ENCODE data around the gene HMGN4.
"Not testable (repeated sequence)": the region's sequence is repeated elsewhere in the genome, so short reads cannot be mapped to it uniquely, and the experiment has no call there.

Gene HMGN4

GRCh38 chr6:26522486-26523228, 15.5 kb upstream of the HMGN4 start:
- H3K4me1 ChIP-seq (ENCODE audit: control insufficient read depth in 2 of 2, insufficient read depth in 1 of 2, low read depth in 1 of 2, low read length in 2 of 2); H3K36me3 ChIP-seq (replicated peaks in 1 of 2; ENCODE audit: control insufficient read depth in 2 of 2, insufficient read depth in 2 of 2, low read length in 2 of 2); H3K79me1 ChIP-seq (ENCODE audit: low read depth, low read length); H4K91ac ChIP-seq (ENCODE audit: low read depth, low read length, poor library complexity); H3K14ac ChIP-seq (ENCODE audit: low read length); H3K18ac ChIP-seq (ENCODE audit: low read length); H2AK5ac ChIP-seq (ENCODE audit: low read depth, low read length); DNase-seq (ENCODE audit: low spot score); H2BK12ac ChIP-seq (ENCODE audit: low read length); H3K9me3 ChIP-seq (replicated peaks in 1 of 2; ENCODE audit: control insufficient read depth in 2 of 2, insufficient read depth in 1 of 2, low read depth in 1 of 2, low read length in 2 of 2); H2AFZ ChIP-seq (ENCODE audit: low read length); H2BK5ac ChIP-seq (ENCODE audit: low read length); H4K8ac ChIP-seq (ENCODE audit: low read depth, low read length); H3K27me3 ChIP-seq (ENCODE audit: control insufficient read depth in 3 of 3, insufficient read depth in 3 of 3, low read depth in 1 of 3, low read length in 3 of 3); H3K4ac ChIP-seq (ENCODE audit: low read length); H2BK15ac ChIP-seq (ENCODE audit: low read length); H3K9ac ChIP-seq (ENCODE audit: low read depth, low read length, poor library complexity); H3K23ac ChIP-seq (ENCODE audit: low read depth, low read length, poor library complexity); H2BK120ac ChIP-seq (ENCODE audit: low read depth, low read length): not testable (repeated sequence)
- peak overlapping the region in 1 of 2 donors; percentile 86 for H3K4me3 ChIP-seq (ENCODE audit: low read length in 2 of 2)
- peak overlapping the region; percentile 54 for H3K4me2 ChIP-seq (ENCODE audit: insufficient read depth, low read length, poor library complexity, severe bottlenecking)
- H3K27ac ChIP-seq (replicated peaks; ENCODE audit: low read length) = peak overlapping the region; percentile 85
- WGBS, 2 donors (ENCODE audit: extremely low coverage in 2 of 2, insufficient read length in 2 of 2, insufficient replicate concordance in 1 of 2) = no CpG with 5 or more reads among the region's 11 CpGs

DNA sequence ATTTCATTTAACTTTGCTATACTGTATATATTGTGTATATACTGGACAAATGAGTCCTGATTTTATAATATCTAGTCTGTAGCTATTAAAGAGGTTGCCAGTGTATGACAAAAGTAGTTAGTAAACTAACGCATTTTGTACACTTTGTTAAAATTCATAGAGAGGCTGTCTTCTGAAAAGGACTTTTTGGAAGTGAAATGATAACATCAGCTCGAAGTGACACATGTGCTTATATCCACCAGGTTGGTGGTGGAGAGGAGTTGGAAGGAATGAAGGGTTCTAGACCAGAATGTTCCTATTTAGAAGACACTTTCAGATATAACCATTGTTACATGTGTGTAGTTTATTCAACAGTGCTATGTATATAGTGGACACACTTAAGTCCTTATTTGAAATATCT, 13.9 kb upstream of the HMGN4 start:
- H2BK120ac ChIP-seq (ENCODE audit: low read depth, low read length); H2BK15ac ChIP-seq (ENCODE audit: low read length); H3K36me3 ChIP-seq (replicated peaks in 1 of 2; ENCODE audit: control insufficient read depth in 2 of 2, insufficient read depth in 2 of 2, low read length in 2 of 2); H3K9me3 ChIP-seq (replicated peaks in 1 of 2; ENCODE audit: control insufficient read depth in 2 of 2, insufficient read depth in 1 of 2, low read depth in 1 of 2, low read length in 2 of 2); H3K23ac ChIP-seq (ENCODE audit: low read depth, low read length, poor library complexity); H3K4me2 ChIP-seq (ENCODE audit: insufficient read depth, low read length, poor library complexity, severe bottlenecking); H3K27ac ChIP-seq (replicated peaks; ENCODE audit: low read length); H2BK5ac ChIP-seq (ENCODE audit: low read length); H3K4ac ChIP-seq (ENCODE audit: low read length); H3K4me3 ChIP-seq (ENCODE audit: low read length in 2 of 2); H3K9ac ChIP-seq (ENCODE audit: low read depth, low read length, poor library complexity); H4K91ac ChIP-seq (ENCODE audit: low read depth, low read length, poor library complexity); H4K8ac ChIP-seq (ENCODE audit: low read depth, low read length); DNase-seq (ENCODE audit: low spot score); H3K18ac ChIP-seq (ENCODE audit: low read length); H3K79me1 ChIP-seq (ENCODE audit: low read depth, low read length); H3K4me1 ChIP-seq (ENCODE audit: control insufficient read depth in 2 of 2, insufficient read depth in 1 of 2, low read depth in 1 of 2, low read length in 2 of 2); H3K14ac ChIP-seq (ENCODE audit: low read length); H2BK12ac ChIP-seq (ENCODE audit: low read length); H2AK5ac ChIP-seq (ENCODE audit: low read depth, low read length); H2AFZ ChIP-seq (ENCODE audit: low read length): not testable (repeated sequence)
- no CpG with 5 or more reads among the region's 2 CpGs for WGBS, 2 donors (ENCODE audit: extremely low coverage in 2 of 2, insufficient read length in 2 of 2, insufficient replicate concordance in 1 of 2)
- H3K27me3 ChIP-seq (ENCODE audit: control insufficient read depth in 3 of 3, insufficient read depth in 3 of 3, low read depth in 1 of 3, low read length in 3 of 3) = peaks cover 0 to 10% (median 0%) of the 10 kb centered on the region in 3 experiments

DNA sequence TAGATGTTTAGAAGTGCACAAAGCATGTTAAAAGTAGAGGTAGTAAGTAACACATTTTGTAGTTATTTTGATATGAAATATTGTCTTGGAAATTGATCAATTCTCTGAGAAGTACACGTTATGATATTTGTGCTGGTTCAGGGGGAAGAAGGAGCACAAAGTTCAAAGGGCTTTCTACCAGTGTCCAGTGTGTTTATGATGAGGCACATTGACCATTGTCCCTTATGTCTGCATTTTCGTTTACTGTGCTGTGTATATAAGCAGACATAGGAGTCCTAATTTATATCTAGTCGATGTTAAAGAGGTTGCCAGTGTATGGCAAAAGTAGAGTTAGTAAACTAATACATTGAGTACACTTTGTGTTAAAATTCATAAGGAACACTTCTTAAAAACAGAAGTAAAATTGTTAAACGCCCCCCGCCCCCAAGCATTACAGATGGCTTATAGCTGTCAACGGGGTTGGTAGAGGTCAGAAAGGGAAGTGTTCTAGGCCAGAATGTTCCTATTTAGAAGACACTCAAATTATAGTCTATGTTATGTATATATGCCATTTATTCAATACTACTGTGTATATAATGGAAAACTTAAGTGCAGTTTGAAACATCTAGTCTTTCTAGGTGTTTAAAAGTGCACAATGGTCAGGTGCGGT, 13.3 kb upstream of the HMGN4 start:
- Histone ChIP-seq H2AK5ac (ENCODE audit: low read depth, low read length) (no peak overlapping the region), H3K18ac (ENCODE audit: low read length) (no peak overlapping the region), H4K91ac (ENCODE audit: low read depth, low read length, poor library complexity) (no peak overlapping the region), H3K4me1 (ENCODE audit: control insufficient read depth in 2 of 2, insufficient read depth in 1 of 2, low read depth in 1 of 2, low read length in 2 of 2) (peaks cover 0 to 7% of the 10 kb centered on the region in 2 donors), H2AFZ (ENCODE audit: low read length) (no peak overlapping the region), H3K4ac (ENCODE audit: low read length) (no peak overlapping the region), H3K36me3 (replicated peaks in 1 of 2; ENCODE audit: control insufficient read depth in 2 of 2, insufficient read depth in 2 of 2, low read length in 2 of 2) (no peaks in the 10 kb centered on the region), H3K14ac (ENCODE audit: low read length) (no peak overlapping the region), H3K23ac (ENCODE audit: low read depth, low read length, poor library complexity) (no peak overlapping the region), H3K4me3 (ENCODE audit: low read length in 2 of 2) (no peak overlapping the region), H3K27me3 (ENCODE audit: control insufficient read depth in 3 of 3, insufficient read depth in 3 of 3, low read depth in 1 of 3, low read length in 3 of 3) (peaks cover 0 to 10% (median 0%) of the 10 kb centered on the region in 3 experiments), H3K9me3 (replicated peaks in 1 of 2; ENCODE audit: control insufficient read depth in 2 of 2, insufficient read depth in 1 of 2, low read depth in 1 of 2, low read length in 2 of 2) (no peaks in the 10 kb centered on the region), H2BK120ac (ENCODE audit: low read depth, low read length) (no peak overlapping the region), H3K4me2 (ENCODE audit: insufficient read depth, low read length, poor library complexity, severe bottlenecking) (no peak overlapping the region), H2BK12ac (ENCODE audit: low read length) (no peak overlapping the region), H3K9ac (ENCODE audit: low read depth, low read length, poor library complexity) (no peak overlapping the region), H2BK5ac (ENCODE audit: low read length) (no peak overlapping the region), H3K27ac (replicated peaks; ENCODE audit: low read length) (no peak overlapping the region), H4K8ac (ENCODE audit: low read depth, low read length) (no peak overlapping the region), H2BK15ac (ENCODE audit: low read length) (no peak overlapping the region), H3K79me1 (ENCODE audit: low read depth, low read length) (no peaks in the 10 kb centered on the region)
- no CpG with 5 or more reads among the region's 7 CpGs for WGBS, 2 donors (ENCODE audit: extremely low coverage in 2 of 2, insufficient read length in 2 of 2, insufficient replicate concordance in 1 of 2)
- no peak for DNase-seq (ENCODE audit: low spot score)

DNA sequence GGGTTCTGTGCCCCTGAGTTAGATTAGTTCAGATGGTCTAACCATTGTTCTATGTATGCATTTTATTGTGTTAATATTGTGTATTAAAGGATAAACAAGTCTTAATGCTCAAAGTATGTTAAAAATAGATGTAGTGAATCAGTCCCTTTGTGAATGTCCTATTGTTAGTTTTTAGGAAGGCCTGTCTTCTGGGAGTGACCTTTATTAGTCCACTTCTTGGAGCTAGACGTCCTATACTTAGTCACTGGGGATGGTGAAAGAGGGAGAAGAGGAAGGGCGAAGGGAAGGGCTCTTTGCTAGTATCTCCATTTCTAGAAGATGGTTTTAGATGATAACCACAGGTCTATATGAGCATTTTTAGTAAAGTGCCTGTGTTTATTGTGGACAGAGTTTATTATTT, 12.3 kb upstream of the HMGN4 start:
- no CpG with 5 or more reads among the region's 2 CpGs for WGBS, 2 donors (ENCODE audit: extremely low coverage in 2 of 2, insufficient read length in 2 of 2, insufficient replicate concordance in 1 of 2)
- no peak overlapping the region for H2BK15ac ChIP-seq (ENCODE audit: low read length)

More for the DNA sequence above, 12.3 kb upstream of the HMGN4 start:
- no peak for DNase-seq (ENCODE audit: low spot score)
- H2AK5ac ChIP-seq (ENCODE audit: low read depth, low read length) = no peak overlapping the region
- no peak overlapping the region for H3K4me3 ChIP-seq (ENCODE audit: low read length in 2 of 2)
- no peak overlapping the region for H3K4me2 ChIP-seq (ENCODE audit: insufficient read depth, low read length, poor library complexity, severe bottlenecking)
- H4K91ac ChIP-seq (ENCODE audit: low read depth, low read length, poor library complexity) = no peak overlapping the region
- no peaks in the 10 kb centered on the region for H3K9me3 ChIP-seq (replicated peaks in 1 of 2; ENCODE audit: control insufficient read depth in 2 of 2, insufficient read depth in 1 of 2, low read depth in 1 of 2, low read length in 2 of 2)
- H2BK12ac ChIP-seq (ENCODE audit: low read length) = no peak overlapping the region
- no peak overlapping the region for H3K4ac ChIP-seq (ENCODE audit: low read length)
- no peaks in the 10 kb centered on the region for H3K36me3 ChIP-seq (replicated peaks in 1 of 2; ENCODE audit: control insufficient read depth in 2 of 2, insufficient read depth in 2 of 2, low read length in 2 of 2)
- no peak overlapping the region for H3K9ac ChIP-seq (ENCODE audit: low read depth, low read length, poor library complexity)
- H2BK5ac ChIP-seq (ENCODE audit: low read length) = no peak overlapping the region
- H2AFZ ChIP-seq (ENCODE audit: low read length) = no peak overlapping the region
- no peak overlapping the region for H3K18ac ChIP-seq (ENCODE audit: low read length)
- H3K4me1 ChIP-seq (ENCODE audit: control insufficient read depth in 2 of 2, insufficient read depth in 1 of 2, low read depth in 1 of 2, low read length in 2 of 2) = peaks cover 0 to 2% of the 10 kb centered on the region in 2 donors
- no peaks in the 10 kb centered on the region for H3K79me1 ChIP-seq (ENCODE audit: low read depth, low read length)
- no peak overlapping the region for H3K27ac ChIP-seq (replicated peaks; ENCODE audit: low read length)
- H2BK120ac ChIP-seq (ENCODE audit: low read depth, low read length) = no peak overlapping the region
- H4K8ac ChIP-seq (ENCODE audit: low read depth, low read length) = no peak overlapping the region
- H3K14ac ChIP-seq (ENCODE audit: low read length) = no peak overlapping the region
- peaks cover 0 to 10% (median 0%) of the 10 kb centered on the region in 3 experiments for H3K27me3 ChIP-seq (ENCODE audit: control insufficient read depth in 3 of 3, insufficient read depth in 3 of 3, low read depth in 1 of 3, low read length in 3 of 3)
- H3K23ac ChIP-seq (ENCODE audit: low read depth, low read length, poor library complexity) = no peak overlapping the region

Data from neuronal stem cell (in vitro differentiated cells).